HFF-Myc (cell line): Measurements from ENCODE around the gene NOTCH4.
"Not testable (repeated sequence)": the region's sequence is repeated elsewhere in the genome, so short reads cannot be mapped to it uniquely, and the experiment has no call there.

ENCODE experiments used
- DNase-seq: peaks from one replicate; pipeline ENCODE4 v3.0.0-alpha.2; 2011; ENCODE audit warnings: low read depth; ENCODE audit errors: extremely low read depth
- H3K4me3 ChIP-seq: replicated peaks from 2 replicates; pipeline ENCODE4 v1.5.1; 2011; ENCODE audit warnings: low read depth, mild to moderate bottlenecking, control low read depth, low read length
- CTCF ChIP-seq: IDR thresholded peaks from 2 replicates; pipeline ENCODE4 v1.5.1; 2012; ENCODE audit warnings: mild to moderate bottlenecking, low read depth, low read length, control low read depth; ENCODE audit errors: missing control alignments

The NOTCH4 gene

GRCh38 chr6:32216998-32217397, 6.9 kb downstream of the NOTCH4 start:
- no peak overlapping the region for H3K4me3 ChIP-seq
- DNase-seq, result no peak
- TF ChIP-seq CTCF, result no peak

- TF ChIP-seq CTCF, result no peak
- DNase-seq, result no peak
- no peak overlapping the region for H3K4me3 ChIP-seq
Observed at GRCh38 chr6:32216285-32216684, 7.6 kb downstream of the NOTCH4 start.

- TF ChIP-seq CTCF, result no peak
- no peak for DNase-seq
- no peak overlapping the region for H3K4me3 ChIP-seq
Observed at GRCh38 chr6:32215617-32216016, 8.2 kb downstream of the NOTCH4 start.

GRCh38 chr6:32214126-32214525, 9.7 kb downstream of the NOTCH4 start:
- no peak for TF ChIP-seq CTCF
- no peak overlapping the region for H3K4me3 ChIP-seq
- no peak for DNase-seq

- no peak overlapping the region for H3K4me3 ChIP-seq
- TF ChIP-seq CTCF, result no peak
- DNase-seq, result no peak
Observed at GRCh38 chr6:32213649-32214048, 10.2 kb downstream of the NOTCH4 start.

GRCh38 chr6:32212076-32212760, 11.6 kb downstream of the NOTCH4 start:
- no peak for TF ChIP-seq CTCF
- no peak overlapping the region for H3K4me3 ChIP-seq
- no peak for DNase-seq

- not testable (repeated sequence) for H3K4me3 ChIP-seq, DNase-seq
Observed at GRCh38 chr6:32211432-32211831, 12.4 kb downstream of the NOTCH4 start.
